Left renal cortex interstitium (tissue), 4 donors: ENCODE data around the gene MPI. TPM values are rescaled to one million over a fixed set of nuclear protein-coding genes. Genes with fewer than 3 reads are reported as not detected.

Experiments
- DNase-seq, 4 donors: peaks; one replicate each; pipeline ENCODE4 v3.0.0-alpha.2; 2013; ENCODE audit warnings: low read depth in 4 of 4, low spot score in 2 of 4, missing footprints in 1 of 4
- polyA plus RNA-seq, 4 donors: library from polyadenylated mRNA; unstranded; fragments of 120-200 nt; gene quantifications; one replicate each; pipeline ENCODE4 v1.2.1, GENCODE V29; 2013; ENCODE audit not compliant: insufficient read length in 4 of 4

Gene MPI
- 10 to 100 TPM; 60.5 to 76.7 (median 63.1) TPM for polyA plus RNA-seq

GRCh38 chr15:74889883-74890664 lies at the start of gene MPI:
Gene MPI, plus strand, starts transcription at chr15:74890042. Its CDS starts 32 bp downstream, at chr15:74890074.
- DNase-seq: peak in 2 of 4 donors; percentile 71 to 82

GRCh38 chr15:74840851-74841775 lies 48.7 kb upstream of the MPI start:
- DNase-seq: no peak

GRCh38 chr15:74841891-74842373 lies 47.9 kb upstream of the MPI start:
- no peak for DNase-seq

- peak; percentile 63 to 81 (median 68) for DNase-seq
Measured at GRCh38 chr15:74842581-74843444, 47.0 kb upstream of the MPI start, which contains the start of gene ULK3. Gene ULK3, minus strand, starts transcription at chr15:74843156. Its CDS starts 51 bp downstream, at chr15:74843105.

GRCh38 chr15:74843445-74843828 lies 46.4 kb upstream of the MPI start:
- DNase-seq: no peak

- no peak for DNase-seq
Measured at GRCh38 chr15:74843891-74844299, 45.9 kb upstream of the MPI start.

- no peak for DNase-seq
Measured at GRCh38 chr15:74844319-74845207, 45.3 kb upstream of the MPI start.

- no peak for DNase-seq
Measured at GRCh38 chr15:74845208-74845568, 44.7 kb upstream of the MPI start.

GRCh38 chr15:74845581-74845980 lies 44.3 kb upstream of the MPI start:
- no peak for DNase-seq

GRCh38 chr15:74847432-74847831 lies 42.4 kb upstream of the MPI start:
- no peak for DNase-seq

GRCh38 chr15:74850393-74850792 lies 39.4 kb upstream of the MPI start:
- DNase-seq: no peak

- no peak for DNase-seq
Measured at GRCh38 chr15:74851960-74852359, 37.9 kb upstream of the MPI start.

- no peak for DNase-seq
Measured at GRCh38 chr15:74854453-74855022, 35.3 kb upstream of the MPI start.

GRCh38 chr15:74855857-74856256 lies 34.0 kb upstream of the MPI start:
- DNase-seq: no peak

GRCh38 chr15:74856537-74856936 lies 33.3 kb upstream of the MPI start:
- DNase-seq: no peak

GRCh38 chr15:74857082-74857655 lies 32.7 kb upstream of the MPI start:
- no peak for DNase-seq

GRCh38 chr15:74857671-74858368 lies 32.0 kb upstream of the MPI start:
- DNase-seq: no peak

- DNase-seq: no peak
Measured at GRCh38 chr15:74858369-74858740, 31.5 kb upstream of the MPI start.
